Measurements from ENCODE around the gene RIMS1. TPM values are rescaled to one million over a fixed set of nuclear protein-coding genes. Genes with fewer than 3 reads are reported as not detected.

Gene RIMS1
- total and polyA plus RNA-seq, 2 of the 13 experiments (the other 11 are each of a cell fraction or from before 2014, with no cell fraction given): not detected

DNA sequence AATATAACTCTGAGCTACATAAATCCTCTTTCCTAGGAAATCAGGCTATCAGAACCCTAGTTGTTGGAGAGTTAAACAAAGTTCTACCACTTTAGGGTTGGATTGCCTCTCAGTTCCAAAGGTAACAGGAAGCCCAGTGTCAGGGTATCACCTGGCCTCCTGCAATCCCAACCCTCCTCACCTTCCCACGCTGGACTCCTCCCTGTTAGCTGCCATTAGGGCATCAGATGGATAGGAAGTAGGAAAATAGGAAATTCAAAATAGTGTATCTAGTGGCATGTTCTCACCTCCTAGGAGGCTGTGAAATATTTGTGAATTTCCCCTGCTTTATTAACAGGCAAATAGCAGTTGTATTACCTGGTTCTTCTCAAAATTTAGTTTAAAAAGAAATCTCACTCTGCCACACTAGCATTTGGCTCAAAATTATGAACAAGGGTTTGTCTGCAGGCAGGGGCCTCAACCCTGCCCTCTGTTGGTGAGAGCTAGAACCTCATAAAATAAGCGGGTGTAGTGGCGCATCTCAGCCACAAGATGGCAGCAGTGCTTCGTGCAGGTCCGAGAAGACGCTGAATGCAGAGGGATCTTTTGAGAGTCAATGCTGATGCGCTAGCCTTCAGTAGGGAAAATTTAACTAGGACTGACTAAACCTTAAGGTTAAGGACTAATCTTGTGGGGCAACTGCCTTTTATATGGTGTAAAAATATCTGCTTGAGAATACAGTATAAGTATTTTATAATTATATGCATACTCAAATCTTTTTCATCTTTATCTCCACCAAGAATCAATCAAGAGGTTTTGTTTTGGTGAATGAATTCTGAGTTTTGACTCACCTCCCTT is 525.7 kb downstream of the RIMS1 start (continued):
- TF ChIP-seq ZSCAN20 (CRISPR knock-in tag; IDR thresholded peaks at IDR 0.05; ENCODE audit: borderline replicate concordance) (no peak), U2AF1 (optimal IDR thresholded peaks at IDR 0.05; ENCODE audit: low read depth, low read length) (no peak), ZNF790 (CRISPR knock-in tag; IDR thresholded peaks at IDR 0.05; ENCODE audit: borderline replicate concordance) (no peak), ZMAT3 (CRISPR knock-in tag; conservative IDR thresholded peaks at IDR 0.05) (no peak), CCDC6 (CRISPR knock-in tag; IDR thresholded peaks at IDR 0.05) (peak; percentile 49; the same call in 1 of the 2 replicates), POLR2AphosphoS2 (IDR thresholded peaks at IDR 0.05; ENCODE audit: low read depth, low read length) (no peak)
- TF ChIP-seq, protein P1, sequence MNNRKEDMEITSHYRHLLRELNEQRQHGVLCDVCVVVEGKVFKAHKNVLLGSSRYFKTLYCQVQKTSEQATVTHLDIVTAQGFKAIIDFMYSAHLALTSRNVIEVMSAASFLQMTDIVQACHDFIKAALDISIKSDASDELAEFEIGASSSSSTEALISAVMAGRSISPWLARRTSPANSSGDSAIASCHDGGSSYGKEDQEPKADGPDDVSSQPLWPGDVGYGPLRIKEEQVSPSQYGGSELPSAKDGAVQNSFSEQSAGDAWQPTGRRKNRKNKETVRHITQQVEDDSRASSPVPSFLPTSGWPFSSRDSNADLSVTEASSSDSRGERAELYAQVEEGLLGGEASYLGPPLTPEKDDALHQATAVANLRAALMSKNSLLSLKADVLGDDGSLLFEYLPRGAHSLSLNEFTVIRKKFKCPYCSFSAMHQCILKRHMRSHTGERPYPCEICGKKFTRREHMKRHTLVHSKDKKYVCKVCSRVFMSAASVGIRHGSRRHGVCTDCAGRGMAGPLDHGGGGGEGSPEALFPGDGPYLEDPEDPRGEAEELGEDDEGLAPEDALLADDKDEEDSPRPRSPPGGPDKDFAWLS (CRISPR knock-in tag; IDR thresholded peaks at IDR 0.05; ENCODE audit: borderline replicate concordance): no peak
- TF ChIP-seq, protein P2, sequence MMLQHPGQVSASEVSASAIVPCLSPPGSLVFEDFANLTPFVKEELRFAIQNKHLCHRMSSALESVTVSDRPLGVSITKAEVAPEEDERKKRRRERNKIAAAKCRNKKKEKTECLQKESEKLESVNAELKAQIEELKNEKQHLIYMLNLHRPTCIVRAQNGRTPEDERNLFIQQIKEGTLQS (CRISPR knock-in tag; IDR thresholded peaks at IDR 0.05): no peak
- TF ChIP-seq, protein P3, sequence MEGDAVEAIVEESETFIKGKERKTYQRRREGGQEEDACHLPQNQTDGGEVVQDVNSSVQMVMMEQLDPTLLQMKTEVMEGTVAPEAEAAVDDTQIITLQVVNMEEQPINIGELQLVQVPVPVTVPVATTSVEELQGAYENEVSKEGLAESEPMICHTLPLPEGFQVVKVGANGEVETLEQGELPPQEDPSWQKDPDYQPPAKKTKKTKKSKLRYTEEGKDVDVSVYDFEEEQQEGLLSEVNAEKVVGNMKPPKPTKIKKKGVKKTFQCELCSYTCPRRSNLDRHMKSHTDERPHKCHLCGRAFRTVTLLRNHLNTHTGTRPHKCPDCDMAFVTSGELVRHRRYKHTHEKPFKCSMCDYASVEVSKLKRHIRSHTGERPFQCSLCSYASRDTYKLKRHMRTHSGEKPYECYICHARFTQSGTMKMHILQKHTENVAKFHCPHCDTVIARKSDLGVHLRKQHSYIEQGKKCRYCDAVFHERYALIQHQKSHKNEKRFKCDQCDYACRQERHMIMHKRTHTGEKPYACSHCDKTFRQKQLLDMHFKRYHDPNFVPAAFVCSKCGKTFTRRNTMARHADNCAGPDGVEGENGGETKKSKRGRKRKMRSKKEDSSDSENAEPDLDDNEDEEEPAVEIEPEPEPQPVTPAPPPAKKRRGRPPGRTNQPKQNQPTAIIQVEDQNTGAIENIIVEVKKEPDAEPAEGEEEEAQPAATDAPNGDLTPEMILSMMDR (CRISPR knock-in tag; IDR thresholded peaks at IDR 0.05): peak; percentile 97
- TF ChIP-seq, protein P4, sequence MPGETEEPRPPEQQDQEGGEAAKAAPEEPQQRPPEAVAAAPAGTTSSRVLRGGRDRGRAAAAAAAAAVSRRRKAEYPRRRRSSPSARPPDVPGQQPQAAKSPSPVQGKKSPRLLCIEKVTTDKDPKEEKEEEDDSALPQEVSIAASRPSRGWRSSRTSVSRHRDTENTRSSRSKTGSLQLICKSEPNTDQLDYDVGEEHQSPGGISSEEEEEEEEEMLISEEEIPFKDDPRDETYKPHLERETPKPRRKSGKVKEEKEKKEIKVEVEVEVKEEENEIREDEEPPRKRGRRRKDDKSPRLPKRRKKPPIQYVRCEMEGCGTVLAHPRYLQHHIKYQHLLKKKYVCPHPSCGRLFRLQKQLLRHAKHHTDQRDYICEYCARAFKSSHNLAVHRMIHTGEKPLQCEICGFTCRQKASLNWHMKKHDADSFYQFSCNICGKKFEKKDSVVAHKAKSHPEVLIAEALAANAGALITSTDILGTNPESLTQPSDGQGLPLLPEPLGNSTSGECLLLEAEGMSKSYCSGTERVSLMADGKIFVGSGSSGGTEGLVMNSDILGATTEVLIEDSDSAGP (CRISPR knock-in tag; IDR thresholded peaks at IDR 0.05; ENCODE audit: borderline replicate concordance): no peak
- TF ChIP-seq, protein P5, sequence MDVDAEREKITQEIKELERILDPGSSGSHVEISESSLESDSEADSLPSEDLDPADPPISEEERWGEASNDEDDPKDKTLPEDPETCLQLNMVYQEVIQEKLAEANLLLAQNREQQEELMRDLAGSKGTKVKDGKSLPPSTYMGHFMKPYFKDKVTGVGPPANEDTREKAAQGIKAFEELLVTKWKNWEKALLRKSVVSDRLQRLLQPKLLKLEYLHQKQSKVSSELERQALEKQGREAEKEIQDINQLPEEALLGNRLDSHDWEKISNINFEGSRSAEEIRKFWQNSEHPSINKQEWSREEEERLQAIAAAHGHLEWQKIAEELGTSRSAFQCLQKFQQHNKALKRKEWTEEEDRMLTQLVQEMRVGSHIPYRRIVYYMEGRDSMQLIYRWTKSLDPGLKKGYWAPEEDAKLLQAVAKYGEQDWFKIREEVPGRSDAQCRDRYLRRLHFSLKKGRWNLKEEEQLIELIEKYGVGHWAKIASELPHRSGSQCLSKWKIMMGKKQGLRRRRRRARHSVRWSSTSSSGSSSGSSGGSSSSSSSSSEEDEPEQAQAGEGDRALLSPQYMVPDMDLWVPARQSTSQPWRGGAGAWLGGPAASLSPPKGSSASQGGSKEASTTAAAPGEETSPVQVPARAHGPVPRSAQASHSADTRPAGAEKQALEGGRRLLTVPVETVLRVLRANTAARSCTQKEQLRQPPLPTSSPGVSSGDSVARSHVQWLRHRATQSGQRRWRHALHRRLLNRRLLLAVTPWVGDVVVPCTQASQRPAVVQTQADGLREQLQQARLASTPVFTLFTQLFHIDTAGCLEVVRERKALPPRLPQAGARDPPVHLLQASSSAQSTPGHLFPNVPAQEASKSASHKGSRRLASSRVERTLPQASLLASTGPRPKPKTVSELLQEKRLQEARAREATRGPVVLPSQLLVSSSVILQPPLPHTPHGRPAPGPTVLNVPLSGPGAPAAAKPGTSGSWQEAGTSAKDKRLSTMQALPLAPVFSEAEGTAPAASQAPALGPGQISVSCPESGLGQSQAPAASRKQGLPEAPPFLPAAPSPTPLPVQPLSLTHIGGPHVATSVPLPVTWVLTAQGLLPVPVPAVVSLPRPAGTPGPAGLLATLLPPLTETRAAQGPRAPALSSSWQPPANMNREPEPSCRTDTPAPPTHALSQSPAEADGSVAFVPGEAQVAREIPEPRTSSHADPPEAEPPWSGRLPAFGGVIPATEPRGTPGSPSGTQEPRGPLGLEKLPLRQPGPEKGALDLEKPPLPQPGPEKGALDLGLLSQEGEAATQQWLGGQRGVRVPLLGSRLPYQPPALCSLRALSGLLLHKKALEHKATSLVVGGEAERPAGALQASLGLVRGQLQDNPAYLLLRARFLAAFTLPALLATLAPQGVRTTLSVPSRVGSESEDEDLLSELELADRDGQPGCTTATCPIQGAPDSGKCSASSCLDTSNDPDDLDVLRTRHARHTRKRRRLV (CRISPR knock-in tag; IDR thresholded peaks at IDR 0.05): no peak
- TF ChIP-seq, protein P6, sequence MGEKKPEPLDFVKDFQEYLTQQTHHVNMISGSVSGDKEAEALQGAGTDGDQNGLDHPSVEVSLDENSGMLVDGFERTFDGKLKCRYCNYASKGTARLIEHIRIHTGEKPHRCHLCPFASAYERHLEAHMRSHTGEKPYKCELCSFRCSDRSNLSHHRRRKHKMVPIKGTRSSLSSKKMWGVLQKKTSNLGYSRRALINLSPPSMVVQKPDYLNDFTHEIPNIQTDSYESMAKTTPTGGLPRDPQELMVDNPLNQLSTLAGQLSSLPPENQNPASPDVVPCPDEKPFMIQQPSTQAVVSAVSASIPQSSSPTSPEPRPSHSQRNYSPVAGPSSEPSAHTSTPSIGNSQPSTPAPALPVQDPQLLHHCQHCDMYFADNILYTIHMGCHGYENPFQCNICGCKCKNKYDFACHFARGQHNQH (CRISPR knock-in tag; IDR thresholded peaks at IDR 0.05): peak; percentile 47; the same call in 1 of the 2 replicates
- TF ChIP-seq, protein P7, sequence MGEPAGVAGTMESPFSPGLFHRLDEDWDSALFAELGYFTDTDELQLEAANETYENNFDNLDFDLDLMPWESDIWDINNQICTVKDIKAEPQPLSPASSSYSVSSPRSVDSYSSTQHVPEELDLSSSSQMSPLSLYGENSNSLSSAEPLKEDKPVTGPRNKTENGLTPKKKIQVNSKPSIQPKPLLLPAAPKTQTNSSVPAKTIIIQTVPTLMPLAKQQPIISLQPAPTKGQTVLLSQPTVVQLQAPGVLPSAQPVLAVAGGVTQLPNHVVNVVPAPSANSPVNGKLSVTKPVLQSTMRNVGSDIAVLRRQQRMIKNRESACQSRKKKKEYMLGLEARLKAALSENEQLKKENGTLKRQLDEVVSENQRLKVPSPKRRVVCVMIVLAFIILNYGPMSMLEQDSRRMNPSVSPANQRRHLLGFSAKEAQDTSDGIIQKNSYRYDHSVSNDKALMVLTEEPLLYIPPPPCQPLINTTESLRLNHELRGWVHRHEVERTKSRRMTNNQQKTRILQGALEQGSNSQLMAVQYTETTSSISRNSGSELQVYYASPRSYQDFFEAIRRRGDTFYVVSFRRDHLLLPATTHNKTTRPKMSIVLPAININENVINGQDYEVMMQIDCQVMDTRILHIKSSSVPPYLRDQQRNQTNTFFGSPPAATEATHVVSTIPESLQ (CRISPR knock-in tag; conservative IDR thresholded peaks at IDR 0.05): no peak

Measured in HepG2 (cell line).